RWPE2 (cell line): Measurements from ENCODE around the gene KIAA1217.

ENCODE experiments used
- ATAC-seq: fragments of 200-7000 bp; cut with Tn5 transposase; 3 replicates; pipeline ENCODE4 v1.9.1; 2021; ENCODE audit warnings: low read depth
- DNase-seq: peaks from one replicate; pipeline ENCODE4 v3.0.0-alpha.2; 2020; ENCODE audit warnings: low spot score
- H3K27ac ChIP-seq: fragments of 450-650 bp; 2 replicates; pipeline ENCODE4 v1.5.1; 2017; ENCODE audit warnings: mild to moderate bottlenecking; ENCODE audit not compliant: poor library complexity, severe bottlenecking
- H3K27me3 ChIP-seq: fragments of 250-450 bp; sonication (Bioruptor Pico); 2 replicates; pipeline ENCODE4 v1.5.1; 2021; ENCODE audit warnings: mild to moderate bottlenecking, moderate library complexity; ENCODE audit not compliant: insufficient read depth, poor library complexity, severe bottlenecking
- H3K36me3 ChIP-seq: fragments of 250-450 bp; sonication (Bioruptor Pico); 2 replicates; pipeline ENCODE4 v1.5.1; 2020; ENCODE audit warnings: low read depth, mild to moderate bottlenecking, moderate library complexity
- H3K4me1 ChIP-seq: fragments of 250-450 bp; sonication (Bioruptor Pico); 2 replicates; pipeline ENCODE4 v1.5.1; 2021; ENCODE audit warnings: mild to moderate bottlenecking, moderate library complexity; ENCODE audit not compliant: insufficient read depth, poor library complexity, severe bottlenecking
- H3K4me3 ChIP-seq: fragments of 250-450 bp; sonication (Bioruptor Pico); 2 replicates; pipeline ENCODE4 v1.5.1; 2021; ENCODE audit warnings: mild to moderate bottlenecking, moderate library complexity; ENCODE audit not compliant: severe bottlenecking
- H3K9me3 ChIP-seq: fragments of 250-450 bp; sonication (Bioruptor Pico); 2 replicates; pipeline ENCODE4 v1.5.1; 2021; ENCODE audit warnings: mild to moderate bottlenecking, moderate library complexity; ENCODE audit not compliant: severe bottlenecking
- TF ChIP-seq, protein P1 (sequence below): fragments of 450-650 bp; IDR thresholded peaks from one replicate; pipeline ENCODE4 v1.5.1; 2017; ENCODE audit warnings: mild to moderate bottlenecking, moderate library complexity; ENCODE audit not compliant: poor library complexity, severe bottlenecking

KIAA1217 gene

DNA sequence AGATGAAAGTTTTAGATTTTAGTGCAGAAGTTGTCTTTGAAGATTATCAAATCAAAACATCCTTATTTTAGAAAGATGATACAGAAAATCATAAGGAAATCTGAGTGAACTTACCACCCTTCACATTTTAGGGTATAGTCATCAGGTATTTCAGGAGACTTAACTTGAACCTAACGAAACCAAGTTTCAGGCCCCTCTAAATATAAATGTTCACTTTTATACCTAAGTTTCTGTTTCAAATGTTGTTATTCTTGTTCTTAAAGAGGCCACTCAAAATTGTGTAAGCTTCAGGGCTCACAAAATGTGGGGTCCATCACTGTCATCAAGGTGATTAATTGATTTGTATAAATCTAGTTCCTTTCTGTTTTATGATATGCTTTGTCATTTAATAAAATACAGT is 216.2 kb downstream of the KIAA1217 start:
- Histone ChIP-seq H3K9me3 (no peaks in the 10 kb centered on the region), H3K4me3 (no peak overlapping the region), H3K27ac (no peak overlapping the region), H3K36me3 (no peaks in the 10 kb centered on the region; the same call in 1 of the 2 replicates), H3K27me3 (no peaks in the 10 kb centered on the region), H3K4me1 (peaks cover 7% of the 10 kb centered on the region)
- TF ChIP-seq, protein P1, sequence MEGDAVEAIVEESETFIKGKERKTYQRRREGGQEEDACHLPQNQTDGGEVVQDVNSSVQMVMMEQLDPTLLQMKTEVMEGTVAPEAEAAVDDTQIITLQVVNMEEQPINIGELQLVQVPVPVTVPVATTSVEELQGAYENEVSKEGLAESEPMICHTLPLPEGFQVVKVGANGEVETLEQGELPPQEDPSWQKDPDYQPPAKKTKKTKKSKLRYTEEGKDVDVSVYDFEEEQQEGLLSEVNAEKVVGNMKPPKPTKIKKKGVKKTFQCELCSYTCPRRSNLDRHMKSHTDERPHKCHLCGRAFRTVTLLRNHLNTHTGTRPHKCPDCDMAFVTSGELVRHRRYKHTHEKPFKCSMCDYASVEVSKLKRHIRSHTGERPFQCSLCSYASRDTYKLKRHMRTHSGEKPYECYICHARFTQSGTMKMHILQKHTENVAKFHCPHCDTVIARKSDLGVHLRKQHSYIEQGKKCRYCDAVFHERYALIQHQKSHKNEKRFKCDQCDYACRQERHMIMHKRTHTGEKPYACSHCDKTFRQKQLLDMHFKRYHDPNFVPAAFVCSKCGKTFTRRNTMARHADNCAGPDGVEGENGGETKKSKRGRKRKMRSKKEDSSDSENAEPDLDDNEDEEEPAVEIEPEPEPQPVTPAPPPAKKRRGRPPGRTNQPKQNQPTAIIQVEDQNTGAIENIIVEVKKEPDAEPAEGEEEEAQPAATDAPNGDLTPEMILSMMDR: no peak
- ATAC-seq (no peak), DNase-seq (no peak)

DNA sequence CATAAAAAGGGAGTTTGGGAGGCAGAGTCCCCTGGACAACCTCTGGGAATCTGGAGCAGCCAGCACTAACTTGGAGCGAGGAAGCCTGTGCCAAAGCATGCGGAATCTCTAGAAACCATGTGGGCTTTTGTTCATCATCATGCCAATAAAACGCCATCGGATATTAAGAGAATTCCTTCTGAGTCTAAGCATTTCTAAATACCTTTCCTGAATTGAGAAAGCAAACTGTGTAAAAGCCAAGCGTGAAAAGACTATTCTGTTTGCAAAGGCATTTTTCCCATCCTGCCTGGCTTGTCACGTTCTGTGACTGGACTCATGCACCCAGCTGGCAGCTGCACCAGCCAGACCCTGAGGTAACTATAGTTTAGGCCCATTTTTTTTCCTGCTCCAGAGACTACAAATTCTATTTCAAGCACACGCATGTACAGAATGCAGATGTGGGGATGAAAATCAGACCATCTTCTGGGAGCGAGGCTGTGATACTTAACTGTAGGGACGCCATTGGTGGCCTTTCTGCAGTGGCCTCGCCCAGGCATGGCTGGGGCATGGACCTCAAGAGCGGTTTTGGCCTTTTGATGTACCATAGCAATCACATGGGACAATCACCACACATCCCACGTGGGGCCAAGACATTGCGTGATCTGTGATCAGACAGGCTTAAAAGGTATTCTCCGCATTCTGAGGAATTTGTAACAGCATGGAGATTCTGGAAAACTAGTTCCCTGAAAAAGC is 218.9 kb downstream of the KIAA1217 start:
- TF ChIP-seq, protein P1: no peak
- H3K36me3 ChIP-seq: no peaks in the 10 kb centered on the region; the same call in 1 of the 2 replicates
- H3K9me3 ChIP-seq: no peaks in the 10 kb centered on the region
- peak overlapping the region; percentile 32 for H3K27ac ChIP-seq
- DNase-seq: no peak
- peaks cover 7% of the 10 kb centered on the region for H3K4me1 ChIP-seq
- ATAC-seq: no peak
- H3K27me3 ChIP-seq: no peaks in the 10 kb centered on the region
- H3K4me3 ChIP-seq: no peak overlapping the region

DNA sequence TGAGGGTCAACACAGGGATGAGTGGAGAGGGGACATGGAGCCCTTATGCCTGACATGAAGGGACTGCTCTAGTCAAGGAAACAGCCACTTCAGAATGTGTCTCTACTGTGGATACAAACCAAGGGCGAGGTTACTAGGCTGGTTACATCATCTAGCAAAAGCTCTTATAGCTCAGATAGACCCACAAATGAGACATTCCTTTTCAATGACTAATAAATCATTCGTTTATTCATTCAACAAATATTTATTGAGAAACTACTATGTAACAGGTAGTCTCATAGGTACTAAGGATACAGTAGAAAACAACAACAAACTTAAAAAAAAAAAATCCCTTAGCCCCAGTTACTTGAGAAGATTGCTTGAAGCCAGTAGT is 219.5 kb downstream of the KIAA1217 start:
- peak overlapping the region; percentile 32 for H3K27ac ChIP-seq

DNA sequence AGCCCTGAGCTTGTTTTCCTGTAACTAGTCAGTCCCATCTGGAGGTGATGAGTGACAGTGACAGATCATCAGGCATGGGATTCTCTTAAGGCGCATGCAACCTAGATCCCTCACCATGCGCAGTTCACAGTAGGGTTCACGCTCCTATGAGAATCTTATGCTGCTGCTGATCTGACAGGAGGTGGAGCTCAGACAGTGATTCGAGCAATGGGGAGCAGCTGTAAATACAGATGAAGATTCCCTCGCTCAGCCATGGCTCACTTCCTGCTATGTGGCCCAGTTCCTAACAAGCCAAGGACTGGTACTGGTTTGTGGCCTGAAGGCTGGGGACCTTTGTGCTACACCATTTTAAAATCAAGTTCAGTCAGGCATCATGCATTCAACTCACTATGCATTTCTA is 221.7 kb downstream of the KIAA1217 start:
- no peaks in the 10 kb centered on the region for H3K9me3 ChIP-seq
- TF ChIP-seq, protein P1: no peak
- ATAC-seq (no peak), DNase-seq (no peak)
- no peaks in the 10 kb centered on the region for H3K27me3 ChIP-seq
- H3K27ac ChIP-seq: no peak overlapping the region
- no peak overlapping the region for H3K4me3 ChIP-seq
- H3K4me1 ChIP-seq: peaks cover 17% of the 10 kb centered on the region
- peaks cover 5% of the 10 kb centered on the region for H3K36me3 ChIP-seq

More for the DNA sequence above, 219.5 kb downstream of the KIAA1217 start:
- H3K36me3 ChIP-seq: peaks cover 2% of the 10 kb centered on the region
- H3K9me3 ChIP-seq: no peaks in the 10 kb centered on the region
- H3K4me1 ChIP-seq: peaks cover 7% of the 10 kb centered on the region
- no peak overlapping the region for H3K4me3 ChIP-seq
- TF ChIP-seq, protein P1: no peak
- no peak for DNase-seq
- H3K27me3 ChIP-seq: no peaks in the 10 kb centered on the region
- peak; percentile 89 for ATAC-seq
